Effector memory CD4-positive, alpha-beta T cell (primary cell): Measurements from ENCODE around the gene FBXL20.
"Not testable (repeated sequence)": the region's sequence is repeated elsewhere in the genome, so short reads cannot be mapped to it uniquely, and the experiment has no call there.

Experiments used
- DNase-seq, 3 donors: peaks; one replicate each; pipeline ENCODE4 v3.0.0-alpha.2; 2020
- H3K27ac ChIP-seq: 2 replicates; pipeline ENCODE4 v1.7.0; 2013; ENCODE audit warnings: mild to moderate bottlenecking, low read length, moderate library complexity; ENCODE audit not compliant: insufficient read depth, poor library complexity, severe bottlenecking
- H3K27me3 ChIP-seq: replicated peaks from 2 replicates; pipeline ENCODE4 v1.7.0; 2013; ENCODE audit warnings: mild to moderate bottlenecking, low read length; ENCODE audit not compliant: insufficient read depth, control insufficient read depth, poor library complexity, severe bottlenecking
- H3K36me3 ChIP-seq: 2 replicates; pipeline ENCODE4 v1.7.0; 2013; ENCODE audit warnings: mild to moderate bottlenecking, low read length, moderate library complexity; ENCODE audit not compliant: control insufficient read depth, insufficient read depth
- H3K4me1 ChIP-seq: 2 replicates; pipeline ENCODE4 v1.7.0; 2013; ENCODE audit warnings: low read length, mild to moderate bottlenecking; ENCODE audit not compliant: control insufficient read depth, insufficient read depth, poor library complexity, severe bottlenecking
- H3K4me3 ChIP-seq: 2 replicates; pipeline ENCODE4 v1.7.0; 2013; ENCODE audit warnings: low read length, low read depth, mild to moderate bottlenecking; ENCODE audit not compliant: insufficient read depth, poor library complexity, severe bottlenecking
- H3K9me3 ChIP-seq: 2 replicates; pipeline ENCODE4 v1.7.0; 2013; ENCODE audit warnings: mild to moderate bottlenecking, low read length, moderate library complexity; ENCODE audit not compliant: control insufficient read depth
- total RNA-seq, 3 donors: gene quantifications; one replicate each; lab custom pipeline; 2026; lab: John Stamatoyannopoulos, UW

FBXL20 gene, protein sequence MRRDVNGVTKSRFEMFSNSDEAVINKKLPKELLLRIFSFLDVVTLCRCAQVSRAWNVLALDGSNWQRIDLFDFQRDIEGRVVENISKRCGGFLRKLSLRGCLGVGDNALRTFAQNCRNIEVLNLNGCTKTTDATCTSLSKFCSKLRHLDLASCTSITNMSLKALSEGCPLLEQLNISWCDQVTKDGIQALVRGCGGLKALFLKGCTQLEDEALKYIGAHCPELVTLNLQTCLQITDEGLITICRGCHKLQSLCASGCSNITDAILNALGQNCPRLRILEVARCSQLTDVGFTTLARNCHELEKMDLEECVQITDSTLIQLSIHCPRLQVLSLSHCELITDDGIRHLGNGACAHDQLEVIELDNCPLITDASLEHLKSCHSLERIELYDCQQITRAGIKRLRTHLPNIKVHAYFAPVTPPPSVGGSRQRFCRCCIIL
- 45.9 to 63.9 (median 51.0) reads per million in 3 donors for total RNA-seq

- Histone ChIP-seq H3K36me3 (no peaks in the 10 kb centered on the region), H3K4me1 (no peaks in the 10 kb centered on the region), H3K9me3 (no peaks in the 10 kb centered on the region), H3K4me3 (peak within 1 kb of the TSS; percentile 96), H3K27me3 (no peaks in the 10 kb centered on the region), H3K27ac (peak within 1 kb of the TSS; percentile 85)
- DNase-seq, result peak; percentile 89 to 91 (median 89)
Measured at GRCh38 chr17:39401412-39402243, at the start of gene FBXL20. FBXL20 (minus strand) TSS chr17:39401626; CDS start chr17:39401402, 224 bp downstream.

DNA sequence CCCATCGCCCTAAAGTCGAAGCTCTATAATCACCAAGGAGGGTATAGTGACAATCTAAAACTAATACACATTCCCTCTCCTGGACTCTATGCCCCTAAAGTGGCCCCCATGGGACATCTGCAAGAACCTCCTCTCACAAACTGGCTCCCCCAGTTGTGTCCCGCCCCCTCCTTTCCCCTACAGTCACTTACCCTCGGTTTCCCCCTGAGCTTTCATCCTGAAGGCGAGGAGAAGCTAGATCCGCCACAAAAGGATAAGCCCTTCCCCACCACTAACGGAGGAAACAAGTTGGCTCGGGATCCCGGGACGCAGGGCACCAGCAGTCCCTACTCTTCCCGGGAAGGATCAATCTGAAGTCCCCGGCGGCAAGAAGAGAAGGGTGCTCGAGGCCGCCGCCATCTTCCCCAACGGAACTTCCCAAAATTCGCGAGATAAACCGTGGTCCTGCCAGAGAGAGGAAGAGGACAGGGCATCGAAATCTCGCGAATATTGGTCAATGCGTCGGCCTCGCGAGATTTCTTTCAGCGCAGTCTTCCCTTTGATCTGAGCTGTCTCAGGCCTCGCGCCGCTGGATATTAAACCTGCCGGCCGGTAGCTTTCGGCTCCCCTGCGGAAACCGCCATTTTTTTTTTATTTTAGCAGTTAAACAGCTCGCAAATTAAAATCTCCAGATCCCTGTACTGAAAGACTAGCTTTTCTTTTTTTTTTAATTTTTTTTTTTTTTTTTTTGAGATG, 49.6 kb upstream of the FBXL20 start, which contains the start of gene MED1:
MED1 (minus strand) TSS at position 417 of the 735 bp plus-strand sequence; CDS start at position 216, 201 bp downstream.
- DNase-seq, result peak; percentile 87 to 90 (median 87)
- H3K27ac ChIP-seq, result peak within 1 kb of the TSS; percentile 93
- peaks cover 6% of the 10 kb centered on the region for H3K4me1 ChIP-seq
- H3K4me3 ChIP-seq, result peak within 1 kb of the TSS; percentile 90
- H3K9me3 ChIP-seq, result no peaks in the 10 kb centered on the region
- H3K36me3 ChIP-seq, result peaks cover 7% of the 10 kb centered on the region
- H3K27me3 ChIP-seq, result no peaks in the 10 kb centered on the region

DNA sequence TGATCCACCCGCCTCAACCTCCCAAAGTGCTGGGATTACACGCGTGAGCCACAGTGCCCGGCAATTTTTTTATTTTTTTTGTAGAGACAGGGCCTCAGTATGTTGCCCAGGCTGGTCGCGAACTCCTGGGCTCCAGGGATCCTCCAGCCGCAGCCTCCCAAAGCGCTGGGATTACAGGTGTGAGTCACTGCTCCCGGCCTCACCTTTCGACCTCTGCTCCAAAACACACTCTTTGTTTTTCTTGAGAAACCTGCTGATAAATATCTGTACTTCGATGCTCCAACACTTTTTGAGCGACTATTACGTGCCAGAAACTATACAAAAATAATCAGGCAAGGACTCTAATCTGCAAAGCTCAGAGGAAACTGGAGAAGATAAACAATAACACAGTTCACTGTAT, 48.6 kb upstream of the FBXL20 start:
- H3K27ac ChIP-seq, result no peak overlapping the region
- peaks cover 9% of the 10 kb centered on the region for H3K36me3 ChIP-seq
- H3K9me3 ChIP-seq, result no peaks in the 10 kb centered on the region
- peaks cover 6% of the 10 kb centered on the region for H3K4me1 ChIP-seq
- H3K27me3 ChIP-seq, result no peaks in the 10 kb centered on the region
- no peak for DNase-seq
- no peak overlapping the region for H3K4me3 ChIP-seq

GRCh38 chr17:39447561-39447960, 46.1 kb upstream of the FBXL20 start:
- Histone ChIP-seq H3K27ac (no peak overlapping the region), H3K9me3 (no peaks in the 10 kb centered on the region), H3K4me3 (no peak overlapping the region), H3K27me3 (no peaks in the 10 kb centered on the region), H3K36me3 (peaks cover 20% of the 10 kb centered on the region), H3K4me1 (peaks cover 6% of the 10 kb centered on the region)
- DNase-seq, result no peak

GRCh38 chr17:39443326-39443725, 41.9 kb upstream of the FBXL20 start:
- H3K4me1 ChIP-seq, result no peaks in the 10 kb centered on the region
- DNase-seq, result no peak
- H3K36me3 ChIP-seq, result peaks cover 54% of the 10 kb centered on the region
- H3K27ac ChIP-seq, result no peak overlapping the region
- H3K27me3 ChIP-seq, result no peaks in the 10 kb centered on the region
- no peak overlapping the region for H3K4me3 ChIP-seq
- H3K9me3 ChIP-seq, result no peaks in the 10 kb centered on the region

DNA sequence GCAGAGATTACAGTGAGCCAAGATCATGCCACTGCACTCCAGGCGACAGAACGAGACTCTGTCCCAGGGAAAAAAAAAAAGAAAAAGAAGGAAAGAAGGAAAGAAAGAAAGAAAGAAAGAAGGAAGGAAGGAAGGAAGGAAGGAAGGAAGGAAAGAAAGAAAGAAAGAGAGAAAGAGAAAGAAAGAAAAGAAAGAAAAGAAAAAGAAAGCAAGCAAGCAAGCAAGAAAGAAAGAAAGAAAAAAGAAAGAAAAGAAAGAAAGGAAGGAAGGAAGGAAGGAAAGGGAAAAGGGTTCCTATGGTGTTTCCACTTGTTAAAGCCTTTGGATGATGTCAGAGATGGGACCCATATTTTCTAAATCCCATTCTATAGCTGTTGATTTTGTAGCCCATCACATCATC, 38.4 kb upstream of the FBXL20 start:
- H3K27me3 ChIP-seq, H3K4me1 ChIP-seq, H3K9me3 ChIP-seq, H3K4me3 ChIP-seq, H3K27ac ChIP-seq, DNase-seq: not testable (repeated sequence)
- peaks cover 47% of the 10 kb centered on the region for H3K36me3 ChIP-seq

GRCh38 chr17:39429600-39429999, 28.2 kb upstream of the FBXL20 start:
- H3K4me1 ChIP-seq, result no peaks in the 10 kb centered on the region
- peaks cover 64% of the 10 kb centered on the region for H3K36me3 ChIP-seq
- H3K4me3 ChIP-seq, result no peak overlapping the region

GRCh38 chr17:39416141-39416540, 14.7 kb upstream of the FBXL20 start:
- Histone ChIP-seq H3K9me3 (no peaks in the 10 kb centered on the region), H3K4me1 (no peaks in the 10 kb centered on the region), H3K4me3 (no peak overlapping the region), H3K27me3 (no peaks in the 10 kb centered on the region), H3K27ac (no peak overlapping the region), H3K36me3 (peaks cover 44% of the 10 kb centered on the region)
- DNase-seq, result no peak

More at GRCh38 chr17:39429600-39429999, 28.2 kb upstream of the FBXL20 start:
- H3K9me3 ChIP-seq, result no peaks in the 10 kb centered on the region
- H3K27me3 ChIP-seq, result no peaks in the 10 kb centered on the region
- H3K27ac ChIP-seq, result no peak overlapping the region
- no peak for DNase-seq

DNA sequence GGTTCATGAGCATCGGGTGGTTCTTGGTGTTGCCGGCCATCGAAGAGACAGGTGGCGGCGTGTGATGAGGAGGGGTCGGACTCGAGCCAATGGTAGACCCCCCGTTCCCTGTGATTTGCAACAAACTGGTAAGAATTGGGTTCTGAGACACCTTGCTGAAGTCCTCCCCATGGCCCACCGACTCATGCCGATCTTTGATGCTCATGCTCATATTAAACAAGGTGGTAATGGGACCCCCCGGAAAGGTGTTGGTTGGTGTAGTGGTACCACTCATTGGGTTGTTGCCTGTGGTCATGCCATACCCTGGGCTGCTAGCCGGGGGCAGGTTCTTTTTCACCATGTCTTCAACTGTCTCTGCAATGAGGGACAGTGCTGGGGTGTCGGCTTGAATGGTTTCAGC, 8.9 kb upstream of the FBXL20 start:
- H3K27ac ChIP-seq, result no peak overlapping the region
- no peak for DNase-seq
- H3K9me3 ChIP-seq, result no peaks in the 10 kb centered on the region
- no peaks in the 10 kb centered on the region for H3K4me1 ChIP-seq
- peaks cover 46% of the 10 kb centered on the region for H3K36me3 ChIP-seq
- H3K27me3 ChIP-seq, result no peaks in the 10 kb centered on the region
- H3K4me3 ChIP-seq, result no peak overlapping the region
